Measurements from ENCODE around the gene UNC45B. TPM values are rescaled to one million over a fixed set of nuclear protein-coding genes. Genes with fewer than 3 reads are reported as not detected.
"Not testable (repeated sequence)": the region's sequence is repeated elsewhere in the genome, so short reads cannot be mapped to it uniquely, and the experiment has no call there.

The UNC45B gene
- total RNA-seq, 1 experiment from 2014 or later = not detected

GRCh38 chr17:35146214-35146833, 1.3 kb upstream of the UNC45B start:
- Histone ChIP-seq H3K4me3 (ENCODE audit: low read depth, low read length) (no peak overlapping the region), H3K27me3 (replicated peaks; ENCODE audit: control insufficient read depth, insufficient read depth, low read length) (no peaks in the 10 kb centered on the region), H3K4me1 (no peaks in the 10 kb centered on the region), H3K36me3 (ENCODE audit: control insufficient read depth, insufficient read depth, low read length) (no peaks in the 10 kb centered on the region), H3K9me3 (no peaks in the 10 kb centered on the region)
- ChIA-PET CTCF (no interaction called here), POLR2A (no interaction called here)
- no peaks in the 10 kb centered on the region for H3K36me3 Mint-ChIP-seq (ENCODE audit: insufficient read depth, unreplicated experiment)
- no peaks in the 10 kb centered on the region for H3K9me3 Mint-ChIP-seq (ENCODE audit: unreplicated experiment)
- intact Hi-C loops (cut with micrococcal nuclease; ENCODE audit: unreplicated experiment) = no loop called here
- H3K27ac Mint-ChIP-seq (ENCODE audit: unreplicated experiment) = no peak overlapping the region
- no peak for TF ChIP-seq CTCF (IDR thresholded peaks at IDR 0.05; ENCODE audit: insufficient read depth in 1 of 2, low read depth in 1 of 2, low read length in 1 of 2, severe bottlenecking in 1 of 2, unreplicated experiment in 1 of 2)
- DNase-seq = no peak
- BruUV-seq (replicated peaks) = no TSS peak
- H3K4me3 Mint-ChIP-seq (ENCODE audit: unreplicated experiment) = no peak overlapping the region
- no peaks in the 10 kb centered on the region for H3K4me1 Mint-ChIP-seq (ENCODE audit: low read depth, unreplicated experiment)
- H3K27me3 Mint-ChIP-seq (ENCODE audit: insufficient read depth, unreplicated experiment) = peaks cover 3% of the 10 kb centered on the region

- intact Hi-C loops (cut with micrococcal nuclease; ENCODE audit: unreplicated experiment) = no loop called here
- H3K36me3 ChIP-seq (ENCODE audit: control insufficient read depth, insufficient read depth, low read length) = no peaks in the 10 kb centered on the region
- POLR2A ChIA-PET = no interaction called here
- no peak overlapping the region for H3K4me3 ChIP-seq (ENCODE audit: low read depth, low read length)
- peaks cover 5% of the 10 kb centered on the region for H3K27me3 Mint-ChIP-seq (ENCODE audit: insufficient read depth, unreplicated experiment)
- no peak for TF ChIP-seq CTCF (IDR thresholded peaks at IDR 0.05; ENCODE audit: insufficient read depth in 1 of 2, low read depth in 1 of 2, low read length in 1 of 2, severe bottlenecking in 1 of 2, unreplicated experiment in 1 of 2)
- no peak for DNase-seq
- no peak overlapping the region for H3K4me3 Mint-ChIP-seq (ENCODE audit: unreplicated experiment)
- CTCF ChIA-PET = no interaction called here
- H3K9me3 ChIP-seq = no peaks in the 10 kb centered on the region
- H3K4me1 Mint-ChIP-seq (ENCODE audit: low read depth, unreplicated experiment) = peaks cover 5% of the 10 kb centered on the region
- no TSS peak for BruUV-seq (replicated peaks)
- no peaks in the 10 kb centered on the region for H3K36me3 Mint-ChIP-seq (ENCODE audit: insufficient read depth, unreplicated experiment)
- no peaks in the 10 kb centered on the region for H3K9me3 Mint-ChIP-seq (ENCODE audit: unreplicated experiment)
- no peaks in the 10 kb centered on the region for H3K27me3 ChIP-seq (replicated peaks; ENCODE audit: control insufficient read depth, insufficient read depth, low read length)
- H3K27ac Mint-ChIP-seq (ENCODE audit: unreplicated experiment) = no peak overlapping the region
- no peaks in the 10 kb centered on the region for H3K4me1 ChIP-seq
These were observed 527 bp downstream of the UNC45B start for GRCh38 chr17:35148144-35148543.

- CTCF ChIA-PET = no interaction called here
These were observed 2.3 kb downstream of the UNC45B start for GRCh38 chr17:35149941-35150340.

GRCh38 chr17:35151080-35151479, 3.5 kb downstream of the UNC45B start:
- H3K36me3 ChIP-seq (ENCODE audit: control insufficient read depth, insufficient read depth, low read length); H3K27me3 Mint-ChIP-seq (ENCODE audit: insufficient read depth, unreplicated experiment); H3K4me1 ChIP-seq; DNase-seq; H3K4me1 Mint-ChIP-seq (ENCODE audit: low read depth, unreplicated experiment); H3K36me3 Mint-ChIP-seq (ENCODE audit: insufficient read depth, unreplicated experiment); BruUV-seq (replicated peaks); POLR2A ChIA-PET; H3K4me3 ChIP-seq (ENCODE audit: low read depth, low read length); H3K9me3 ChIP-seq; H3K27ac Mint-ChIP-seq (ENCODE audit: unreplicated experiment); H3K4me3 Mint-ChIP-seq (ENCODE audit: unreplicated experiment); H3K27me3 ChIP-seq (replicated peaks; ENCODE audit: control insufficient read depth, insufficient read depth, low read length); CTCF ChIA-PET; H3K9me3 Mint-ChIP-seq (ENCODE audit: unreplicated experiment); intact Hi-C loops (cut with micrococcal nuclease; ENCODE audit: unreplicated experiment): not testable (repeated sequence)

More at GRCh38 chr17:35149941-35150340, 2.3 kb downstream of the UNC45B start:
- BruUV-seq (replicated peaks) = no TSS peak
- no peak for DNase-seq
- Histone ChIP-seq H3K9me3 (no peaks in the 10 kb centered on the region), H3K4me1 (no peaks in the 10 kb centered on the region), H3K36me3 (ENCODE audit: control insufficient read depth, insufficient read depth, low read length) (no peaks in the 10 kb centered on the region), H3K4me3 (ENCODE audit: low read depth, low read length) (no peak overlapping the region), H3K27me3 (replicated peaks; ENCODE audit: control insufficient read depth, insufficient read depth, low read length) (no peaks in the 10 kb centered on the region)
- no peak for TF ChIP-seq CTCF (IDR thresholded peaks at IDR 0.05; ENCODE audit: insufficient read depth in 1 of 2, low read depth in 1 of 2, low read length in 1 of 2, severe bottlenecking in 1 of 2, unreplicated experiment in 1 of 2)
- no peak overlapping the region for H3K27ac Mint-ChIP-seq (ENCODE audit: unreplicated experiment)
- intact Hi-C loops (cut with micrococcal nuclease; ENCODE audit: unreplicated experiment) = no loop called here
- no peaks in the 10 kb centered on the region for H3K9me3 Mint-ChIP-seq (ENCODE audit: unreplicated experiment)
- no peak overlapping the region for H3K4me3 Mint-ChIP-seq (ENCODE audit: unreplicated experiment)
- no peaks in the 10 kb centered on the region for H3K36me3 Mint-ChIP-seq (ENCODE audit: insufficient read depth, unreplicated experiment)
- H3K27me3 Mint-ChIP-seq (ENCODE audit: insufficient read depth, unreplicated experiment) = peaks cover 2% of the 10 kb centered on the region
- peaks cover 5% of the 10 kb centered on the region for H3K4me1 Mint-ChIP-seq (ENCODE audit: low read depth, unreplicated experiment)
- POLR2A ChIA-PET = no interaction called here

Measured in Caco-2 (cell line).